HFFc6 (cell line): ENCODE results near the gene KRTAP2-2. TPM values are rescaled to one million over a fixed set of nuclear protein-coding genes. Genes with fewer than 3 reads are reported as not detected.
"Not testable (repeated sequence)": the region's sequence is repeated elsewhere in the genome, so short reads cannot be mapped to it uniquely, and the experiment has no call there.

Experiments
- DNase-seq: peaks from one replicate; pipeline ENCODE4 v3.0.0-alpha.2; 2018
- H3K27ac Mint-ChIP-seq: 2 replicates; pipeline ENCODE4 v1.8.0; 2020; ENCODE audit warnings: mild to moderate bottlenecking, mixed read lengths
- H3K27me3 Mint-ChIP-seq: 2 replicates; pipeline ENCODE4 v1.8.0; 2021; ENCODE audit warnings: mild to moderate bottlenecking, moderate library complexity, mixed read lengths; ENCODE audit not compliant: insufficient read depth
- H3K36me3 Mint-ChIP-seq: 2 replicates; pipeline ENCODE4 v1.8.0; 2021; ENCODE audit warnings: low read depth, mixed read lengths
- H3K4me1 Mint-ChIP-seq: 2 replicates; pipeline ENCODE4 v1.8.0; 2020; ENCODE audit warnings: low read depth, mixed read lengths
- H3K4me3 Mint-ChIP-seq: 2 replicates; pipeline ENCODE4 v1.8.0; 2020; ENCODE audit warnings: mild to moderate bottlenecking, moderate library complexity, mixed read lengths
- H3K9me3 Mint-ChIP-seq: 2 replicates; pipeline ENCODE4 v1.8.0; 2020; ENCODE audit warnings: mild to moderate bottlenecking, mixed read lengths
- CTCF ChIP-seq: fragments of 200-600 bp; sonication (generic); IDR thresholded peaks from 2 replicates; pipeline ENCODE4 v1.5.0; 2021; ENCODE audit warnings: antibody characterized with exemption, mild to moderate bottlenecking
- long read RNA-seq: library from polyadenylated mRNA; unstranded; transcript quantifications from one replicate; pipeline ENCODE4 v2.0.0, GENCODE V29; 2019
- total RNA-seq, 6 experiments: library from RNA; stranded (reverse); fragmentation: NEBNext Ultra II Directional; extraction: Animal tissue kit (Norgen Biotek cat#: 25700); gene quantifications; 2 replicates in 1 of 6; 3 replicates in 5 of 6; pipeline ENCODE4 v1.2.3, GENCODE V29; 2021

The KRTAP2-2 gene
- total RNA-seq: under 1 TPM in 4 of 6 experiments, not detected in 2; 0.46 to 0.96 (median 0.53) TPM
- long read RNA-seq: 0 reads

GRCh38 chr17:41055130-41055529, at the start of gene KRTAP2-2:
Gene KRTAP2-2 (minus strand): TSS chr17:41055230. CDS start chr17:41055211, 19 bp downstream.
- Mint-ChIP-seq H3K4me1 (peaks cover 80% of the 10 kb centered on the region), H3K36me3 (peaks cover 24% of the 10 kb centered on the region), H3K27ac (peak within 1 kb of the TSS; percentile 48; the same call in 1 of the 2 replicates)
- not testable (repeated sequence) for H3K4me3 Mint-ChIP-seq, H3K27me3 Mint-ChIP-seq, H3K9me3 Mint-ChIP-seq, DNase-seq

- Mint-ChIP-seq H3K27ac (peak overlapping the region; percentile 95), H3K36me3 (peaks cover 23% of the 10 kb centered on the region), H3K4me1 (peaks cover 83% of the 10 kb centered on the region), H3K4me3 (peak overlapping the region; percentile 44; the same call in 1 of the 2 replicates)
- DNase-seq: peak; percentile 80
- not testable (repeated sequence) for H3K27me3 Mint-ChIP-seq, H3K9me3 Mint-ChIP-seq
These were observed 49.5 kb upstream of the KRTAP2-2 start for GRCh38 chr17:41104386-41105038.

- H3K27ac Mint-ChIP-seq: peak overlapping the region; percentile 95
- peak overlapping the region; percentile 44 for H3K4me3 Mint-ChIP-seq
- peaks cover 19% of the 10 kb centered on the region for H3K36me3 Mint-ChIP-seq
- no peaks in the 10 kb centered on the region for H3K27me3 Mint-ChIP-seq
- peaks cover 83% of the 10 kb centered on the region for H3K4me1 Mint-ChIP-seq
- no peaks in the 10 kb centered on the region for H3K9me3 Mint-ChIP-seq
- TF ChIP-seq CTCF: no peak
- peak; percentile 68 for DNase-seq
These were observed 48.9 kb upstream of the KRTAP2-2 start for GRCh38 chr17:41103896-41104295.

GRCh38 chr17:41101586-41102259, 46.7 kb upstream of the KRTAP2-2 start, which contains the start of gene KRTAP4-16:
Gene KRTAP4-16 (minus strand): TSS chr17:41102209. CDS start chr17:41102209, 0 bp downstream.
- Mint-ChIP-seq H3K4me1 (peaks cover 89% of the 10 kb centered on the region), H3K4me3 (peak within 1 kb of the TSS; percentile 78; the same call in 1 of the 2 replicates), H3K27ac (peak within 1 kb of the TSS; percentile 95), H3K27me3 (no peaks in the 10 kb centered on the region), H3K36me3 (peaks cover 5% of the 10 kb centered on the region; the same call in 1 of the 2 replicates), H3K9me3 (no peaks in the 10 kb centered on the region)
- no peak for TF ChIP-seq CTCF
- DNase-seq: no peak

- peak; percentile 14; the same call in 1 of the 2 replicates for TF ChIP-seq CTCF
- peak overlapping the region; percentile 46 for H3K4me3 Mint-ChIP-seq
- H3K9me3 Mint-ChIP-seq: not testable (repeated sequence)
These were observed 44.9 kb upstream of the KRTAP2-2 start for GRCh38 chr17:41099682-41100480.

GRCh38 chr17:41098481-41098880, 43.5 kb upstream of the KRTAP2-2 start:
- peak; percentile 82 for DNase-seq
- no peaks in the 10 kb centered on the region for H3K9me3 Mint-ChIP-seq
- peak overlapping the region; percentile 87 for H3K27ac Mint-ChIP-seq
- no peaks in the 10 kb centered on the region for H3K27me3 Mint-ChIP-seq
- peaks cover 81% of the 10 kb centered on the region for H3K4me1 Mint-ChIP-seq
- H3K36me3 Mint-ChIP-seq: no peaks in the 10 kb centered on the region
- H3K4me3 Mint-ChIP-seq: peak overlapping the region; percentile 16
- no peak for TF ChIP-seq CTCF

More at GRCh38 chr17:41099682-41100480, 44.9 kb upstream of the KRTAP2-2 start:
- not testable (repeated sequence) for H3K36me3 Mint-ChIP-seq, H3K27me3 Mint-ChIP-seq
- H3K4me1 Mint-ChIP-seq: peaks cover 86% of the 10 kb centered on the region
- peak overlapping the region; percentile 95 for H3K27ac Mint-ChIP-seq
- peak; percentile 99 for DNase-seq
